Measurements from ENCODE around the gene KRT7.
"Not testable (repeated sequence)": the region's sequence is repeated elsewhere in the genome, so short reads cannot be mapped to it uniquely, and the experiment has no call there.

- TF ChIP-seq CTCF (IDR thresholded peaks at IDR 0.05; ENCODE audit: low read length); EZH2 (IDR thresholded peaks at IDR 0.05; ENCODE audit: borderline replicate concordance, low read length): not testable (repeated sequence)
Observed at GRCh38 chr12:52287816-52288805, 55.1 kb downstream of the KRT7 start.

Data from OCI-LY1 (cell line).